Stomach (tissue), 9 donors: Measurements from ENCODE around the gene DRGX. TPM values are rescaled to one million over a fixed set of nuclear protein-coding genes. Genes with fewer than 3 reads are reported as not detected.

Experiments
- DNase-seq, 2 donors: peaks; one replicate each; pipeline versions ENCODE4 v3.0.0 to v3.0.0-alpha.2; 2013 to 2019
- H3K27ac ChIP-seq, 5 donors: fragments of 200-600 bp in 4 of 5; sonication (generic) in 4 of 5; one replicate each; pipeline ENCODE4 v1.5.1; 2013 to 2019; ENCODE audit warnings: mild to moderate bottlenecking in 1 of 5, moderate library complexity in 1 of 5
- H3K27me3 ChIP-seq, 3 donors: fragments of 200-600 bp; sonication (generic); one replicate each; pipeline ENCODE4 v1.5.1; 2017 to 2019; ENCODE audit warnings: mixed run types in 1 of 3
- H3K36me3 ChIP-seq, 4 donors: fragments of 200-600 bp; sonication (generic); 1 replicate in 3 of 4; 2 replicates in 1 of 4; pipeline ENCODE4 v1.5.1; 2016 to 2019
- H3K4me1 ChIP-seq, 4 donors: fragments of 200-600 bp; sonication (generic); one replicate each; pipeline ENCODE4 v1.5.1; 2016 to 2019
- H3K4me3 ChIP-seq, 4 donors: fragments of 200-600 bp; sonication (generic) in 3 of 4; one replicate each; pipeline ENCODE4 v1.5.1; 2016 to 2019; ENCODE audit warnings: mild to moderate bottlenecking in 1 of 4
- H3K9me3 ChIP-seq, 4 donors: fragments of 200-600 bp; sonication (generic); one replicate each; pipeline ENCODE4 v1.5.1; 2016 to 2019
- EP300 ChIP-seq: sonication (generic); formaldehyde crosslinking; IDR thresholded peaks from one replicate; pipeline ENCODE4 v1.6.1; 2017; ENCODE audit warnings: antibody characterized with exemption
- POLR2A ChIP-seq, 4 donors: fragments of 450-650 bp; IDR thresholded peaks; one replicate each; pipeline ENCODE4 v1.6.1; 2016; ENCODE audit warnings: antibody characterized with exemption in 4 of 4, control low read depth in 2 of 4, mild to moderate bottlenecking in 1 of 4, moderate library complexity in 1 of 4
- POLR2AphosphoS5 ChIP-seq, 3 donors: sonication (generic); formaldehyde crosslinking; IDR thresholded peaks; one replicate each; pipeline ENCODE4 v1.6.1; 2016; ENCODE audit warnings: antibody characterized with exemption in 3 of 3
- WGBS, 5 donors: extraction: QIAGEN DNeasy Blood & Tissue Kit in 3 of 5; methylation state at CpG; one replicate each; pipeline versions ENCODE4 v1.1.5 to v1.1.7; 2013 to 2018; 5-methylcytosine and 5-hydroxymethylcytosine counted together
- intact Hi-C: fragments of 100-400 bp; cut with DNase I; formaldehyde crosslinking; loops from one replicate; pipeline ENCODE4 v1.15.1; 2023; ENCODE audit warnings: low total_unique reads
- polyA plus RNA-seq, 3 donors: library from polyadenylated mRNA; stranded (reverse); fragments of 200-250 nt; gene quantifications; one replicate each; pipeline ENCODE4 v1.2.3, GENCODE V29; 2013
- total RNA-seq, 5 donors: library from RNA; depleted of rRNA; stranded (reverse); fragments of >200 nt; gene quantifications; one replicate each; pipeline versions ENCODE4 v1.1.0 to v1.2.3, GENCODE V29; 2014 to 2016
- TF ChIP-seq, protein P1 (sequence below), 7 experiments: fragments of 450-650 bp in 4 of 7; fragments of 200-600 bp in 3 of 7; sonication (generic) in 3 of 7; IDR thresholded peaks; one replicate each; pipeline ENCODE4 v1.5.1; 2016 to 2019; ENCODE audit warnings: antibody characterized with exemption in 7 of 7, control low read depth in 2 of 7, mild to moderate bottlenecking in 1 of 7
- donor health status: healthy with polysubstance abuse.
- donor health status: Bipolar disorder and iron deficiency.
- donor health status: healthy.

The DRGX gene
- total and polyA plus RNA-seq, 8 donors: not detected

GRCh38 chr10:49356181-49356580 lies 39.7 kb downstream of the DRGX start:
- TF ChIP-seq, protein P1, sequence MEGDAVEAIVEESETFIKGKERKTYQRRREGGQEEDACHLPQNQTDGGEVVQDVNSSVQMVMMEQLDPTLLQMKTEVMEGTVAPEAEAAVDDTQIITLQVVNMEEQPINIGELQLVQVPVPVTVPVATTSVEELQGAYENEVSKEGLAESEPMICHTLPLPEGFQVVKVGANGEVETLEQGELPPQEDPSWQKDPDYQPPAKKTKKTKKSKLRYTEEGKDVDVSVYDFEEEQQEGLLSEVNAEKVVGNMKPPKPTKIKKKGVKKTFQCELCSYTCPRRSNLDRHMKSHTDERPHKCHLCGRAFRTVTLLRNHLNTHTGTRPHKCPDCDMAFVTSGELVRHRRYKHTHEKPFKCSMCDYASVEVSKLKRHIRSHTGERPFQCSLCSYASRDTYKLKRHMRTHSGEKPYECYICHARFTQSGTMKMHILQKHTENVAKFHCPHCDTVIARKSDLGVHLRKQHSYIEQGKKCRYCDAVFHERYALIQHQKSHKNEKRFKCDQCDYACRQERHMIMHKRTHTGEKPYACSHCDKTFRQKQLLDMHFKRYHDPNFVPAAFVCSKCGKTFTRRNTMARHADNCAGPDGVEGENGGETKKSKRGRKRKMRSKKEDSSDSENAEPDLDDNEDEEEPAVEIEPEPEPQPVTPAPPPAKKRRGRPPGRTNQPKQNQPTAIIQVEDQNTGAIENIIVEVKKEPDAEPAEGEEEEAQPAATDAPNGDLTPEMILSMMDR (IDR thresholded peaks at IDR 0.05): no peak
- TF ChIP-seq POLR2AphosphoS5 (IDR thresholded peaks at IDR 0.05) (no peak), POLR2A (IDR thresholded peaks at IDR 0.05) (no peak), EP300 (no peak)
- H3K9me3 ChIP-seq: peaks cover 0 to 8% (median 3%) of the 10 kb centered on the region in 4 donors
- H3K4me1 ChIP-seq: peaks cover 0 to 11% (median 0%) of the 10 kb centered on the region in 4 donors
- intact Hi-C loops: no loop called here
- no peaks in the 10 kb centered on the region for H3K36me3 ChIP-seq
- DNase-seq: no peak
- WGBS, 5 donors: 79 to 91% (median 85%) methylated on average over 4 of the region's 4 CpGs
- no peak overlapping the region for H3K4me3 ChIP-seq
- H3K27ac ChIP-seq: no peak overlapping the region
- H3K27me3 ChIP-seq: peaks cover 0 to 11% (median 0%) of the 10 kb centered on the region in 3 donors

DNA sequence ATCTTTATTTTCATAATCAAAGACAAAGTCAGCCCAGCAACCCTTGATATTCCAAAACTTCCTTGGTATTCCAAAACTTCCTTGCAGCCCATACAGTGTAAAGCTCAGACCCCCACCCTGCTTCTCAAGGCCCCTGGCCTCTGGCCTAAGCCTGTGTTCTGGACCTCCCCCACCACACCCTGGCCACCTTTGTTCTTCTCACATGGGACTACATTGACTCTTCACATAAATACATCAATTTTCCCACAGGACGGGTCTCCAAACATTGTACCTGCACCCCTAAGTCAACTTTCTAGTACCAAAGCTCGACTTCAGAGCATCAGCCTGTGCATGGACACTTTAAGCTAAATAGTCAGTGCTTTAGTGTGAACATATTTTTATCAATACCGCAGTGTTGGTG lies 40.7 kb downstream of the DRGX start:
- 68 to 82% (median 82%) methylated on average over 3 of the region's 3 CpGs for whole genome bisulfite sequencing, 5 donors
- Histone ChIP-seq H3K27ac (no peak overlapping the region), H3K27me3 (peaks cover 0 to 2% (median 0%) of the 10 kb centered on the region in 3 donors), H3K4me3 (no peak overlapping the region), H3K4me1 (peaks cover 0 to 5% (median 0%) of the 10 kb centered on the region in 4 donors), H3K9me3 (peaks cover under 1 to 16% (median 12%) of the 10 kb centered on the region in 4 donors), H3K36me3 (no peaks in the 10 kb centered on the region)
- no peak for DNase-seq
- intact Hi-C loops: no loop called here
- TF ChIP-seq, protein P1 (IDR thresholded peaks at IDR 0.05): no peak
- no peak for TF ChIP-seq POLR2AphosphoS5 (IDR thresholded peaks at IDR 0.05)
- TF ChIP-seq EP300: no peak
- TF ChIP-seq POLR2A (IDR thresholded peaks at IDR 0.05): no peak

- peaks cover 3 to 22% (median 18%) of the 10 kb centered on the region in 4 donors for H3K9me3 ChIP-seq
- H3K4me1 ChIP-seq: no peaks in the 10 kb centered on the region
- no peak overlapping the region for H3K4me3 ChIP-seq
- TF ChIP-seq POLR2AphosphoS5 (IDR thresholded peaks at IDR 0.05): no peak
- TF ChIP-seq EP300: no peak
- TF ChIP-seq POLR2A (IDR thresholded peaks at IDR 0.05): no peak
- TF ChIP-seq, protein P1 (IDR thresholded peaks at IDR 0.05): no peak
- no peaks in the 10 kb centered on the region for H3K27me3 ChIP-seq
- no peak overlapping the region for H3K27ac ChIP-seq
- WGBS, 5 donors: 75 to 88% (median 84%) methylated on average over 3 of the region's 3 CpGs
- no peak for DNase-seq
- no peaks in the 10 kb centered on the region for H3K36me3 ChIP-seq
- intact Hi-C loops: no loop called here
These were observed 41.3 kb downstream of the DRGX start for GRCh38 chr10:49354593-49354992.

DNA sequence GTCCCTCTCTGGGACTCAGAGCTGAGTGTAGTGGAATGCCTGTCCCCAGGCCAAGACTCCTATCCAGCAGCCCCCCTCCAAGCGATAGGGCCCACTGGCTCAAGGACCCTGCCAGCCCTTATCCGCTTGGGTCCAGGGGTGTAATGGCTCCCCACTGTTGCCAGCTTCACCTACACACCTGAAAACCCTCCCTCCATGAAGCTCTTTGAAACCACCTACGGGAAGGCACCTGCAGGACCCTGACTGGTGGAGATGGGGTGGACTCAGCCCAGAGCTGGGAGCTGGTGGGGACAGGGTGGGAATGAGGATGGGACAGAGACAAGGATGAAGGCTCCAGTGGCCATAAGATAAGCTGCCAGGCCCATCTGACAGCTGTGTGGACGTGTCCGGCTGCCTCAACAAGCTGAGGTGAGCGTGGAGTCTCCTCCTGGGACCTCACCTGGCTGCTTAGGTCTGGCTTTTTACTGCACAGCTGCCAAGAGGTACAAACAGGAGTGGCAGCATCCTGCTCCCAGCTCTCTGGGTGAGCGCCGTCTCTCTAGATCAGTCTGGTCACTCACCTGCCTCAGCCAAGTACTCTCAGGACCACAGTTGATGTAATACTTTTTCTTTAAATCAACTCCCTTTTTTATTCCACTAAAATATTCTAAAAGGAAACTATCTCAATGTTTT lies 41.9 kb downstream of the DRGX start:
- WGBS, 5 donors: 82 to 86% (median 86%) methylated on average over 8 of the region's 8 CpGs
- TF ChIP-seq POLR2AphosphoS5 (IDR thresholded peaks at IDR 0.05) (no peak), POLR2A (IDR thresholded peaks at IDR 0.05) (no peak), EP300 (no peak)
- Histone ChIP-seq H3K27ac (no peak overlapping the region), H3K4me3 (no peak overlapping the region), H3K27me3 (no peaks in the 10 kb centered on the region), H3K36me3 (no peaks in the 10 kb centered on the region), H3K9me3 (peaks cover 3 to 28% (median 20%) of the 10 kb centered on the region in 4 donors), H3K4me1 (no peaks in the 10 kb centered on the region)
- no peak for DNase-seq
- intact Hi-C loops: no loop called here
